ENCODE measurements around the gene JUP. TPM values are rescaled to one million over a fixed set of nuclear protein-coding genes. Genes with fewer than 3 reads are reported as not detected.

Gene JUP
- total and polyA plus RNA-seq, 10 of the 15 experiments (the other 5 are each of a cell fraction or from before 2014, with no cell fraction given): 1.5 to 36.3 (median 11.6) TPM

GRCh38 chr17:41810659-41811548, 24.4 kb upstream of the JUP start:
- no peak for FAIRE-seq
- TF ChIP-seq MTA2 (IDR thresholded peaks at IDR 0.05; ENCODE audit: low read depth): no peak
- no peak for TF ChIP-seq PBX3 (IDR thresholded peaks at IDR 0.05; ENCODE audit: insufficient replicate concordance, low read depth, low read length)
- peak; percentile 39; the same call in 1 of the 2 replicates for TF ChIP-seq TCF12 (IDR thresholded peaks at IDR 0.05; ENCODE audit: low read depth, low read length)

More at GRCh38 chr17:41810659-41811548, 24.4 kb upstream of the JUP start:
- ChIA-PET SMC1A (ENCODE audit: uncharacterized antibody, unreplicated experiment) (interaction anchor here (1.1 kb wide), 1 partner anchor 38 kb away, joined by 3 read pairs; no protein-coding TSS in a partner anchor), CTCF (interaction anchor here (0.8 to 2.5 kb wide), 12 partner anchors 10 to 155 kb away, joined by 3 to 15 read pairs (median 4); partner anchors contain the start of genes KLHL10 and ODAD4), RAD21 (ENCODE audit: unreplicated experiment) (interaction anchor here (0.8 to 1.7 kb wide), 4 partner anchors 24 to 53 kb away, joined by 3 to 5 read pairs (median 4); partner anchors contain the start of gene JUP), POLR2A (interaction anchor here (0.6 kb wide), 2 partner anchors 40 to 351 kb away, joined by 4 to 5 read pairs; no protein-coding TSS in a partner anchor)
- no peak overlapping the region for H3K27ac ChIP-seq (ENCODE audit: control insufficient read depth, insufficient read depth)
- in situ Hi-C loops (cut with MboI) (no loop called here), intact Hi-C loops (cut with micrococcal nuclease; ENCODE audit: unreplicated experiment) (no loop called here)
- BruUV-seq (replicated peaks): no TSS peak
- no peak; the same call in 2 of the 3 replicates for ATAC-seq
- no peak overlapping the region for H3K9ac ChIP-seq (ENCODE audit: control insufficient read depth, insufficient read depth, low read length)
- 54% methylated on average over 58 of the region's 58 CpGs for WGBS (ENCODE audit: insufficient coverage, insufficient replicate concordance, low lambda C conversion rate, missing lambda C conversion rate)
- peak overlapping the region; percentile 91 for H2AFZ ChIP-seq (ENCODE audit: control insufficient read depth, low read depth, low read length)
- no peak for DNase-seq (ENCODE audit: low read depth, low spot score)
- no peaks in the 10 kb centered on the region; the same call in 1 of the 2 replicates for H4K20me1 ChIP-seq (ENCODE audit: control insufficient read depth, insufficient read depth)
- peaks cover 0 to 7% of the 10 kb centered on the region in 2 experiments; a peak in 3 of 4 replicates for H3K27me3 ChIP-seq (replicated peaks in 1 of 2; ENCODE audit: control insufficient read depth in 2 of 2, insufficient read depth in 2 of 2, low read length in 1 of 2)
- H3K4me1 ChIP-seq (ENCODE audit: control insufficient read depth, insufficient read depth, low read length): peaks cover 8% of the 10 kb centered on the region; the same call in 1 of the 2 replicates
- peak overlapping the region; percentile 37; the same call in 1 of the 2 replicates for H3K4me3 ChIP-seq
- peak overlapping the region; percentile 95 for H3K4me2 ChIP-seq (ENCODE audit: control insufficient read depth, insufficient read depth)
- H3K79me2 ChIP-seq (ENCODE audit: control insufficient read depth, insufficient read depth, low read length): no peaks in the 10 kb centered on the region
- H3K36me3 ChIP-seq (ENCODE audit: control insufficient read depth in 2 of 2, insufficient read depth in 2 of 2, low read length in 1 of 2): no peaks in the 10 kb centered on the region
- H3K9me3 ChIP-seq (replicated peaks; ENCODE audit: control insufficient read depth, insufficient read depth, low read length): no peaks in the 10 kb centered on the region

All from GM12878 (cell line).